Endothelial cell of umbilical vein (primary cell): ENCODE data around the gene PRX. TPM values are rescaled to one million over a fixed set of nuclear protein-coding genes. Genes with fewer than 3 reads are reported as not detected.

ENCODE experiments used
- BruUV-seq: library from RNA; stranded (reverse); fragments of 400-500 nt; replicated peaks from 2 replicates; lab custom pipeline; 2021; lab: Mats Ljungman, UMichigan
- CTCF ChIA-PET: fragments of 300-600, 350-600 bp; sonication (Branson Sonifier 250); formaldehyde crosslinking; loops from one replicate; lab custom pipeline; 2021; ENCODE audit warnings: antibody characterized with exemption, inconsistent platforms; lab: Charles Lee
- POLR2A ChIA-PET: fragments of 300-600, 350-600 bp; sonication (Branson Sonifier 250); formaldehyde crosslinking; loops from one replicate; lab custom pipeline; 2021; ENCODE audit warnings: antibody characterized with exemption, inconsistent platforms; lab: Charles Lee
- DNase-seq: peaks from one replicate; pipeline ENCODE4 v3.0.0-alpha.2; 2011; ENCODE audit warnings: low read depth, low spot score
- FAIRE-seq: peaks from 2 replicates; lab custom pipeline; 2011; peaks lifted over from hg19 to GRCh38; lab: Jason Lieb, UNC
- H2AFZ ChIP-seq: 2 replicates; pipeline ENCODE4 v1.6.0; 2012; ENCODE audit warnings: low read depth, low read length, control low read depth, inconsistent platforms
- H3K27ac ChIP-seq: 2 replicates; pipeline ENCODE4 v1.5.1; 2011; ENCODE audit warnings: low read depth, mild to moderate bottlenecking, control low read depth, low read length, moderate library complexity; ENCODE audit not compliant: insufficient read depth
- H3K27me3 ChIP-seq, 2 experiments: 2 replicates each; pipeline versions ENCODE4 v1.6.0 to v1.6.1; 2011; ENCODE audit warnings: low read length in 2 of 2, mixed read lengths in 1 of 2; ENCODE audit not compliant: control insufficient read depth in 2 of 2, insufficient read depth in 2 of 2
- H3K36me3 ChIP-seq, 2 experiments: 2 replicates in 1 of 2; 3 replicates in 1 of 2; pipeline ENCODE4 v1.5.1; 2011; ENCODE audit warnings: low read length in 2 of 2, mild to moderate bottlenecking in 1 of 2, moderate library complexity in 1 of 2; ENCODE audit not compliant: control insufficient read depth in 2 of 2, insufficient read depth in 2 of 2; ENCODE audit errors: extremely low read depth in 1 of 2
- H3K4me1 ChIP-seq: 3 replicates; pipeline ENCODE4 v1.5.1; 2011; ENCODE audit warnings: mild to moderate bottlenecking, low read length; ENCODE audit not compliant: control insufficient read depth, insufficient read depth; ENCODE audit errors: extremely low read depth
- H3K4me2 ChIP-seq: 2 replicates; pipeline ENCODE4 v1.6.1; 2011; ENCODE audit warnings: low read length, control low read depth, mixed read lengths; ENCODE audit not compliant: insufficient read depth
- H3K4me3 ChIP-seq, 3 experiments: fragments of 200-600 bp in 1 of 3; sonication (generic), shearing (Covaris generic) in 1 of 3; replicated peaks in 1 of 3; 2 replicates each; pipeline ENCODE4 v1.5.1; 2011 to 2016; ENCODE audit warnings: control low read depth in 3 of 3, low read length in 3 of 3, mild to moderate bottlenecking in 2 of 3, inconsistent platforms in 1 of 3, low read depth in 1 of 3, moderate library complexity in 1 of 3; ENCODE audit not compliant: insufficient read depth in 1 of 3
- H3K79me2 ChIP-seq: 2 replicates; pipeline ENCODE4 v1.6.0; 2012; ENCODE audit warnings: low read length, inconsistent platforms; ENCODE audit not compliant: control insufficient read depth, insufficient read depth
- H3K9ac ChIP-seq: replicated peaks from 2 replicates; pipeline ENCODE3; 2011; ENCODE audit warnings: low read length, control low read depth; ENCODE audit not compliant: insufficient read depth; ENCODE audit errors: extremely low read depth
- H3K9me1 ChIP-seq: replicated peaks from 3 replicates; pipeline ENCODE4 v1.6.0; 2011; ENCODE audit warnings: mild to moderate bottlenecking, low read length; ENCODE audit not compliant: control insufficient read depth, insufficient read depth; ENCODE audit errors: extremely low read depth
- H3K9me3 ChIP-seq: replicated peaks from 2 replicates; pipeline ENCODE4 v1.5.1; 2012; ENCODE audit warnings: low read length, inconsistent platforms; ENCODE audit not compliant: control insufficient read depth, insufficient read depth
- H4K20me1 ChIP-seq: replicated peaks from 2 replicates; pipeline ENCODE3; 2011; ENCODE audit warnings: mild to moderate bottlenecking, low read length; ENCODE audit not compliant: control insufficient read depth, insufficient read depth; ENCODE audit errors: extremely low read depth
- CTCF ChIP-seq, 2 donors: IDR thresholded peaks; 1 replicate in 1 of 2; 2 replicates in 1 of 2; pipeline ENCODE4 v1.5.1; 2011; ENCODE audit warnings: low read length in 2 of 2, mild to moderate bottlenecking in 2 of 2, moderate library complexity in 2 of 2, control low read depth in 1 of 2, inconsistent platforms in 1 of 2, low read depth in 1 of 2; ENCODE audit not compliant: insufficient read depth in 1 of 2; ENCODE audit errors: extremely low read depth in 1 of 2
- EZH2 ChIP-seq: IDR thresholded peaks from 2 replicates; pipeline ENCODE4 v1.6.1; 2012; ENCODE audit warnings: borderline replicate concordance, low read depth, mild to moderate bottlenecking, moderate library complexity, low read length, inconsistent platforms; ENCODE audit not compliant: severe bottlenecking
- FOS ChIP-seq: IDR thresholded peaks from 2 replicates; pipeline ENCODE4 v1.6.1; 2011; ENCODE audit warnings: mild to moderate bottlenecking, low read length, moderate library complexity, borderline replicate concordance; ENCODE audit not compliant: insufficient read depth
- GATA2 ChIP-seq: IDR thresholded peaks from 2 replicates; pipeline ENCODE4 v1.7.0; 2011; ENCODE audit warnings: low read depth, mild to moderate bottlenecking, moderate library complexity, mixed read lengths, low read length; ENCODE audit not compliant: insufficient read length, insufficient read depth
- JUN ChIP-seq: IDR thresholded peaks from 2 replicates; pipeline ENCODE4 v1.6.1; 2011; ENCODE audit warnings: borderline replicate concordance, low read depth; ENCODE audit not compliant: insufficient read length, insufficient read depth
- MAX ChIP-seq: IDR thresholded peaks from 2 replicates; pipeline ENCODE4 v1.6.1; 2011; ENCODE audit not compliant: insufficient read depth, insufficient read length
- MYC ChIP-seq: IDR thresholded peaks from one replicate; pipeline ENCODE4 v1.6.1; 2011; ENCODE audit warnings: mild to moderate bottlenecking, low read depth, low read length
- POLR2A ChIP-seq: IDR thresholded peaks from 2 replicates; pipeline ENCODE4 v1.6.1; 2012; ENCODE audit warnings: low read depth, mild to moderate bottlenecking, control low read depth, low read length
- POLR2AphosphoS5 ChIP-seq: IDR thresholded peaks from 2 replicates; pipeline ENCODE4 v1.6.1; 2012; ENCODE audit warnings: low read depth, mild to moderate bottlenecking, control low read depth, low read length, moderate library complexity; ENCODE audit not compliant: insufficient read depth
- dilution Hi-C: fragments of 300-500 bp; cut with MboI; formaldehyde crosslinking; loops from one replicate; pipeline ENCODE4 v1.15.0; 2019; ENCODE audit warnings: low sequenced_read_pairs; ENCODE audit not compliant: extremely low pct_ligation_motif_present
- intact Hi-C: fragments of 100-400 bp; cut with micrococcal nuclease; formaldehyde crosslinking; loops from one replicate; pipeline ENCODE4 v1.10.0; 2022
- polyA plus RNA-seq, 4 experiments: library from polyadenylated mRNA; depleted of rRNA in 3 of 4; stranded (reverse) in 3 of 4; unstranded in 1 of 4; fragments of >200 nt; gene quantifications; 2 replicates each; pipeline versions ENCODE4 v1.2.1 to v1.2.3, GENCODE V29; 2011 to 2012; ENCODE audit warnings: missing spikeins in 1 of 4
- total RNA-seq: library from RNA; stranded (reverse); gene quantifications from 2 replicates; pipeline ENCODE4 v1.2.3, GENCODE V29; 2021

Gene PRX
- total and polyA plus RNA-seq, 2 donors (not counting 3 experiments of a cell fraction or from before 2014, with no cell fraction given), result 0.80 to 1.3 TPM

- no TSS peak for BruUV-seq
Measured at GRCh38 chr19:40388481-40388880, 24.7 kb downstream of the PRX start.

More at GRCh38 chr19:40388481-40388880, 24.7 kb downstream of the PRX start:
- Histone ChIP-seq H3K36me3 (no peaks in the 10 kb centered on the region), H3K4me3 (no peak overlapping the region), H4K20me1 (no peaks in the 10 kb centered on the region), H3K27me3 (no peaks in the 10 kb centered on the region), H3K9me3 (no peaks in the 10 kb centered on the region), H3K4me2 (no peak overlapping the region), H3K79me2 (no peaks in the 10 kb centered on the region), H2AFZ (no peak overlapping the region), H3K9ac (no peak overlapping the region), H3K4me1 (no peaks in the 10 kb centered on the region), H3K27ac (no peak overlapping the region), H3K9me1 (no peaks in the 10 kb centered on the region)
- no peak for FAIRE-seq
- intact Hi-C loops (no loop called here), dilution Hi-C loops (no loop called here)
- no peak for TF ChIP-seq POLR2AphosphoS5
- TF ChIP-seq MAX, result no peak
- no peak for TF ChIP-seq EZH2
- no peak for TF ChIP-seq GATA2
- TF ChIP-seq POLR2A, result no peak
- TF ChIP-seq FOS, result no peak
- no peak for TF ChIP-seq MYC
- no peak for TF ChIP-seq CTCF (IDR thresholded peaks at IDR 0.05; ENCODE audit: extremely low read depth in 1 of 2, insufficient read depth in 1 of 2, low read depth in 1 of 2, low read length in 2 of 2)
- TF ChIP-seq JUN, result no peak
- CTCF ChIA-PET, result interaction anchor here (1.0 to 1.3 kb wide), 2 partner anchors 32 to 83 kb away, joined by 3 to 4 read pairs; no protein-coding TSS in a partner anchor
- DNase-seq, result no peak
- POLR2A ChIA-PET, result no interaction called here
